GM10266 (cell line): ENCODE measurements around the gene PPIL1.
"Not testable (repeated sequence)": the region's sequence is repeated elsewhere in the genome, so short reads cannot be mapped to it uniquely, and the experiment has no call there.

Source experiments
- DNase-seq: peaks from one replicate; pipeline ENCODE4 v3.0.0; 2012; ENCODE audit errors: extremely low spot score
- TF ChIP-seq, protein P1 (sequence below): IDR thresholded peaks from 2 replicates; pipeline ENCODE4 v1.5.1; 2012; ENCODE audit warnings: mild to moderate bottlenecking, low read depth; ENCODE audit not compliant: control insufficient read depth, insufficient read depth; ENCODE audit errors: missing control alignments

The PPIL1 gene

DNA sequence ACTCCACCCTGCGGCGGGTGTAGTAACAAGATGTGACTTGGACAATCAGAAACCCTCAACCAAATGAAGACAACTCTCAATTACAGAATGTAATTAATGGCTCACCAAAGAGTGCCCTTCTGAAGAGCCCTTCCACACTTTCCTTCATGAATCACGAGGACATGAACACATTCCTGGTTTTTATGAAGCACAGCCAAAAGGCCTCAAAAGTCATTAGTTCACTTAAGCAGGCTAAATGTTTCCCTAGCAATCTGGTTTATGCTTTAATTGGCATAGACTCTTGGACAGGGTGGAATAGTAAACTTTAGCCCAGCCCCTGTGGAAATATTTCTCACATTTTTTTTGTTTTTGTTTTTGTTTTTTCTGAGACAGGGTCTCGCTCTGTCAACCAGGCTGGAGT lies 55.8 kb downstream of the PPIL1 start:
- no peak for DNase-seq
- TF ChIP-seq, protein P1, sequence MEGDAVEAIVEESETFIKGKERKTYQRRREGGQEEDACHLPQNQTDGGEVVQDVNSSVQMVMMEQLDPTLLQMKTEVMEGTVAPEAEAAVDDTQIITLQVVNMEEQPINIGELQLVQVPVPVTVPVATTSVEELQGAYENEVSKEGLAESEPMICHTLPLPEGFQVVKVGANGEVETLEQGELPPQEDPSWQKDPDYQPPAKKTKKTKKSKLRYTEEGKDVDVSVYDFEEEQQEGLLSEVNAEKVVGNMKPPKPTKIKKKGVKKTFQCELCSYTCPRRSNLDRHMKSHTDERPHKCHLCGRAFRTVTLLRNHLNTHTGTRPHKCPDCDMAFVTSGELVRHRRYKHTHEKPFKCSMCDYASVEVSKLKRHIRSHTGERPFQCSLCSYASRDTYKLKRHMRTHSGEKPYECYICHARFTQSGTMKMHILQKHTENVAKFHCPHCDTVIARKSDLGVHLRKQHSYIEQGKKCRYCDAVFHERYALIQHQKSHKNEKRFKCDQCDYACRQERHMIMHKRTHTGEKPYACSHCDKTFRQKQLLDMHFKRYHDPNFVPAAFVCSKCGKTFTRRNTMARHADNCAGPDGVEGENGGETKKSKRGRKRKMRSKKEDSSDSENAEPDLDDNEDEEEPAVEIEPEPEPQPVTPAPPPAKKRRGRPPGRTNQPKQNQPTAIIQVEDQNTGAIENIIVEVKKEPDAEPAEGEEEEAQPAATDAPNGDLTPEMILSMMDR, result no peak

DNA sequence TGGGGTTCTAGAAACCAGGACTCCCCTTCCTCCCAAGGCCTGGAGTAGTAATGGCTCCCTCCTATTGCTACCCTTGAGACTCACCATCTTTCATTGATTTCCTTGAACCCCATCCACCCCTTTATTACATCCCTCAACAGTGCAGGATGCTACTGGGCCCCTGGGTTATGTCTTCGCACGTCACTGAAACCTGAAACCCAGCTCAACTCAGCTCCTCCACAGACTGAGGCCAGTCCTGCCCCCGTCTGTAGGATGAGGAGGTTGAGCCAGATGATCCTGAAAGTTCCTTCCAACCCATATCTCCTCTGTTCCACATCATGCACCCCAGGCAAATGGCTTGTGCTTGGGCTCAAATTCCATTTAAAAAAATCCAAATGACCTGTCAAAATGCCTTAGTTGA lies 56.8 kb downstream of the PPIL1 start:
- DNase-seq, result no peak
- TF ChIP-seq, protein P1, result no peak

DNA sequence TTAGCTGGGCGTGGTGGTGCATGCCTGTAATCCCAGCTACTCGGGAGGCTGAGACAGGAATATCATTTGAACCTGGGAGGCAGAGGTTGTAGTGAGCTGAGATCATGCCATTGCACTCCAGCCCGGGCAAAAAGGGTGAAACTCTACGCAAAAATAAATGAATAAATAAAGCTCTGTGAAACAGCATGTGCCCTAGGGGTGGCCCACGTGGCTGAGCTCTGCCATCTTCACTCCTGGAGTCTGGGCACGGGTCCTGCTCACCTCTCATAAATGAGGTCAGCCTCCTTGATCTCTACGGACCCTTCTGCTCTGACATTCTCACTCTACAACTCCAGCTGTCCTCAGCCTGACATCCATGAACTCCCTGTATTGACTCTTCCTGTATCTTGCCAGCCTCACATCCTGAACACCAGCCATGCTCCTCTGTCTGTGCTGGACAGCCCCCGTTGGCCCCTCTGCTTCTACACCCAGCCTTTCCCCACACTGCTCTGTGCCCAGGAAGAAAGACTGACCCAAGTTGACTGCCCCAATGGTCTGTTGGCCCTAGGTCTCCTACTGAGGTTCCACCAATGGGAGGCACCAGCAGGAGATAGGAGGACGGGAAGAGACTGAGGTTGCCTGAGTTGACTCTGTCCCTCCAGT lies 57.3 kb downstream of the PPIL1 start:
- TF ChIP-seq, protein P1, result no peak
- no peak for DNase-seq

DNA sequence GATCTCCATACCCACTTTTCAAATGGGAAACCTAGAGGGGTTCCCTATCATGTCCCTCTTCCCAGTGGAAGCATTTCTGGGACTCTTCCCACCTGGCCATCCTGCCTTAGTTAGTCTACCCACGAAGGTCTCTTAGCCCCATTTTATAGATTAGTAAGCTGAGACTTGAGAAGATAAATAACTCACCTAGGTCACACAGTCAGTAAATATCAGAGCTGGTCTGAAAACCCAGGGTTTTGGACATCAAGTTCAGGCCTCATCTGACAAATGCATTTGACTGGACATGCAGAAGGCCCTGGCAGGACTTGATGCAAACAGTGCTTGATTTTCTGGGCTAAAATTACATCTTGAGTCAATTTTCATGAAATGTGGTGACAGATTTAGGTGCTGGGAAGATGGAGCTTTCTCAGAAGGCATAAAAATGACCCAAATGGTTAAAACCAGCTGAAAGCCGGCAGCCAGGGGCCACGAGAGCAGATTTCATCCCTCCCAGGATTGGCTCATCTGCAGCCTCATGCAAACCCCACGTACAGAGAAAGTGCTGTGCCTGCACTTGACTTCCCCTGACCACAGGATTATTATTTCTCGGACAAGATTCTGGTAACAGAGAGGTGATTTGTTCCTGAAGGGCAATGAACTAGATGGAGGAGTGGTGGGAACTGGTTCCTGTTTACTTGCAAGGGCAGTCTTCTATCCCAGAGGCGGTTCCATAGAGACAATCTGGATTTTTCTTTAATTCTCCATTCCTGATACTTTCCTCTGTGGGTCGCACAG lies 58.5 kb downstream of the PPIL1 start:
- TF ChIP-seq, protein P1, result no peak
- DNase-seq, result no peak

DNA sequence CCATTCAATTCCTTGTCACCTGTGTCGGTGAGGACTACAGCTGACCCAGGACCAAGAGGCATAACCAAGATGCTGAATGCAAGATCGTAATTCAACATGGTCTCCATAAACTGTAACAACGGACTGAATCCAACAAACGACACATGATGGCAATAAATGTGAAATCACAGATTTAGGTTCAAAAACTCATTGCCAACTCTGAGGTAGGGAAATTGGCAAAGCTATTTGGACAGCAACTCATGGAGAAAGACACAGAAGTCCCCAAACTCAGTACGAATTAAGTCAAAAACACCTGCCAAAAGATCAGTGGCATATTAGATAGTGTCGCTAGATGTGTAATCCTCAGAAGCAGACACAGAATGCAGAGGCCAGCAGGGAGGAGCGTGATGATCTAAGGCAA lies 60.4 kb downstream of the PPIL1 start:
- TF ChIP-seq, protein P1, result no peak
- DNase-seq, result no peak

DNA sequence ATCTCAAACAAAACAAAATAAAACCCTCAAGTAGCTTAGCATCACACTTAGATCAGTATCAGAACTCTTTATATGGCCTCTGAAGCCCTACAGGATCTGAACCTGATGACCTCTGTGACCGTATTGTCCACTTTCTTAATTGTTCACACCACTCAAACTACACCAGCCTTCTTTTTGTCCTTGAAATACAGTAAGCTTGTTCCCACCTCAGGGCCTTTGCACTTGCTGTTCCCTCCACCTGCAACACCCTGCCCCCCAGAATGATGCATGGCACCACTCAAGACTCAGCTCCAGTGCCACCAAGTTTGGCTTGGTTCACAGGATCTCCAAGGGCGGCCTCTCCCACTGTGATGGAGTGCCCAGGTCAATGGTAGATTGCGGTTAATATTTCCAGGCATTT lies 61.1 kb downstream of the PPIL1 start:
- TF ChIP-seq, protein P1, result no peak
- no peak for DNase-seq

DNA sequence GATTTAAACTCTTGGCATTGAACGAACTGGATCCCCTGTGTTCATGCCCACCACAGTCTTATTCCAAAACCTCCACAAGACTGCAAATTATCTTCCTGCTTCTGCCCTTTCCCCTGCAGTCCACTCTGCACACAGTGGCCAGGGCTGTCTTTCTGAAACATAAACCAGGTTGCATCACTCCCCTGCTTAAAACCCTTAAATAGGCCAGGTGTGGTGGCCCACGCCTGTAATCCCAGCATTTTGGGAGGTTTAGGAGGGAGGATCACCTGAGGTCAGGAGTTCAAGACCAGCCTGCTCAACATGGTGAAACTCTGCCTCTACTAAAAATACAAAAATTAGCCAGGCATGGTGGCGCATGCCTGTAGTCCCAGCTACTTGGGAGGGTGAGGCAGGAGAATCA lies 61.6 kb downstream of the PPIL1 start:
- DNase-seq, result not testable (repeated sequence)
